ES-I3 (cell line): Measurements from ENCODE around the gene GPR87.

Experiments used
- H3K36me3 ChIP-seq: 2 replicates; pipeline ENCODE4 v1.6.1; 2013; ENCODE audit warnings: mild to moderate bottlenecking, low read length, control low read depth, moderate library complexity; ENCODE audit not compliant: insufficient read depth
- H3K4me1 ChIP-seq: 2 replicates; pipeline ENCODE4 v1.6.1; 2013; ENCODE audit warnings: mild to moderate bottlenecking, control low read depth, low read length; ENCODE audit not compliant: insufficient read depth
- H3K9ac ChIP-seq: 2 replicates; pipeline ENCODE4 v1.6.1; 2013; ENCODE audit warnings: low read depth, mild to moderate bottlenecking, low read length, moderate library complexity
- H3K9me3 ChIP-seq: 2 replicates; pipeline ENCODE4 v1.6.1; 2013; ENCODE audit warnings: mild to moderate bottlenecking, low read length, moderate library complexity; ENCODE audit not compliant: control insufficient read depth, insufficient read depth

Gene GPR87

GRCh38 chr3:151264605-151265004, 52.0 kb downstream of the GPR87 start:
- Histone ChIP-seq H3K9me3 (no peaks in the 10 kb centered on the region), H3K9ac (no peak overlapping the region), H3K36me3 (no peaks in the 10 kb centered on the region), H3K4me1 (peaks cover 11% of the 10 kb centered on the region; the same call in 1 of the 2 replicates)

GRCh38 chr3:151262871-151263525, 53.6 kb downstream of the GPR87 start:
- H3K9ac ChIP-seq = no peak overlapping the region
- no peaks in the 10 kb centered on the region for H3K36me3 ChIP-seq
- H3K4me1 ChIP-seq = peaks cover 11% of the 10 kb centered on the region; the same call in 1 of the 2 replicates
- no peaks in the 10 kb centered on the region for H3K9me3 ChIP-seq

GRCh38 chr3:151259664-151260063, 57.0 kb downstream of the GPR87 start:
- Histone ChIP-seq H3K36me3 (no peaks in the 10 kb centered on the region), H3K4me1 (no peaks in the 10 kb centered on the region), H3K9ac (no peak overlapping the region), H3K9me3 (no peaks in the 10 kb centered on the region)

- Histone ChIP-seq H3K9me3 (no peaks in the 10 kb centered on the region), H3K36me3 (no peaks in the 10 kb centered on the region), H3K9ac (no peak overlapping the region), H3K4me1 (no peaks in the 10 kb centered on the region)
Observed at GRCh38 chr3:151256749-151257148, 59.9 kb downstream of the GPR87 start.

GRCh38 chr3:151248772-151249337, 67.8 kb downstream of the GPR87 start:
- H3K9me3 ChIP-seq = no peaks in the 10 kb centered on the region
- no peaks in the 10 kb centered on the region for H3K36me3 ChIP-seq
- no peaks in the 10 kb centered on the region for H3K4me1 ChIP-seq
- H3K9ac ChIP-seq = no peak overlapping the region
